ENCODE results near the gene CD300C.
A peak's percentile ranks its signal among the peaks of the same experiment; 100 is the strongest.

Gene CD300C

GRCh38 chr17:74514632-74515334 lies 31.1 kb downstream of the CD300C start (continued):
- TF ChIP-seq REPIN1 (tag by site-specific recombination; IDR thresholded peaks at IDR 0.05; ENCODE audit: low read depth) (no peak), GFI1B (tag by site-specific recombination; IDR thresholded peaks at IDR 0.05) (no peak; the same call in 1 of the 2 replicates), ZNF449 (tag by site-specific recombination; IDR thresholded peaks at IDR 0.05) (no peak), ZNF626 (tag by site-specific recombination; IDR thresholded peaks at IDR 0.05) (no peak), RBAK (tag by site-specific recombination; IDR thresholded peaks at IDR 0.05) (no peak), WT1 (tag by site-specific recombination; IDR thresholded peaks at IDR 0.05) (peak; percentile 53; the same call in 1 of the 2 replicates), PBX3 (CRISPR knock-in tag; IDR thresholded peaks at IDR 0.05) (no peak), ZNF398 (tag by site-specific recombination; IDR thresholded peaks at IDR 0.05) (peak; percentile 68), ZFHX2 (tag by site-specific recombination; conservative IDR thresholded peaks at IDR 0.05) (peak; percentile 40), BCL11A (tag by site-specific recombination; IDR thresholded peaks at IDR 0.05; ENCODE audit: low read depth) (peak; percentile 56), KLF10 (tag by site-specific recombination; IDR thresholded peaks at IDR 0.05) (no peak), ZNF121 (tag by site-specific recombination; IDR thresholded peaks at IDR 0.05) (no peak), OSR2 (tag by site-specific recombination; IDR thresholded peaks at IDR 0.05) (no peak), ZNF48 (tag by site-specific recombination; IDR thresholded peaks at IDR 0.05) (no peak), SCRT2 (tag by site-specific recombination; IDR thresholded peaks at IDR 0.05) (peak; percentile 62; the same call in 1 of the 2 replicates), ZBTB49 (tag by site-specific recombination; IDR thresholded peaks at IDR 0.05; ENCODE audit: low read depth) (no peak), ZNF585B (tag by site-specific recombination; IDR thresholded peaks at IDR 0.05) (no peak), ZNF146 (tag by site-specific recombination; IDR thresholded peaks at IDR 0.05) (no peak; the same call in 1 of the 2 replicates), ZNF791 (tag by site-specific recombination; IDR thresholded peaks at IDR 0.05) (no peak), ZFP69B (tag by site-specific recombination; IDR thresholded peaks at IDR 0.05) (no peak), SCRT1 (tag by site-specific recombination; IDR thresholded peaks at IDR 0.05; ENCODE audit: borderline replicate concordance) (no peak), REST (tag by site-specific recombination; IDR thresholded peaks at IDR 0.05) (no peak), TCF7L2 (IDR thresholded peaks at IDR 0.05; ENCODE audit: borderline replicate concordance, low read depth, low read length) (no peak), GLIS1 (tag by site-specific recombination; IDR thresholded peaks at IDR 0.05) (no peak; the same call in 1 of the 2 replicates), HOXC10 (CRISPR knock-in tag; IDR thresholded peaks at IDR 0.05) (no peak), ZNF433 (tag by site-specific recombination; IDR thresholded peaks at IDR 0.05; ENCODE audit: low read depth) (no peak), HOXD13 (CRISPR knock-in tag; IDR thresholded peaks at IDR 0.05; ENCODE audit: borderline replicate concordance) (no peak), ZNF843 (tag by site-specific recombination; IDR thresholded peaks at IDR 0.05) (no peak), KLF9 (tag by site-specific recombination; IDR thresholded peaks at IDR 0.05; ENCODE audit: low read depth) (peak; percentile 6; the same call in 1 of the 2 replicates), ZNF366 (tag by site-specific recombination; conservative IDR thresholded peaks at IDR 0.05) (peak; percentile 65; the same call in 1 of the 2 replicates), ZNF311 (tag by site-specific recombination; IDR thresholded peaks at IDR 0.05; ENCODE audit: borderline replicate concordance) (peak; percentile 99)
